Activated naive CD4-positive, alpha-beta T cell treated with anti-CD3 and anti-CD28 coated beads, Interleukin-2, amount 50 U/mL, for 72 hours (primary cell): ENCODE results near the gene GIPR. TPM values are rescaled to one million over a fixed set of nuclear protein-coding genes. Genes with fewer than 3 reads are reported as not detected.
"Not testable (repeated sequence)": the region's sequence is repeated elsewhere in the genome, so short reads cannot be mapped to it uniquely, and the experiment has no call there.

Source experiments
- ATAC-seq, 2 donors: fragments of 150-1000 bp; cut with Tn5 transposase; 2 replicates each; pipeline ENCODE4 v1.10.0; 2021; ENCODE audit warnings: mild to moderate bottlenecking in 2 of 2, moderate library complexity in 2 of 2
- DNase-seq, 2 donors: peaks; one replicate each; pipeline ENCODE4 v3.0.0; 2021 to 2022; ENCODE audit warnings: low spot score in 2 of 2
- H3K27ac Mint-ChIP-seq, 2 donors: one replicate each; pipeline ENCODE4 v1.8.0; 2022; ENCODE audit warnings: mild to moderate bottlenecking in 2 of 2, mixed read lengths in 2 of 2
- H3K36me3 Mint-ChIP-seq, 2 donors: one replicate each; pipeline ENCODE4 v1.8.0; 2022; ENCODE audit warnings: mixed read lengths in 2 of 2
- H3K9me3 Mint-ChIP-seq, 2 donors: one replicate each; pipeline ENCODE4 v1.8.0; 2022; ENCODE audit warnings: mixed read lengths in 2 of 2
- total RNA-seq, 2 donors: library from RNA; stranded (reverse); gene quantifications; one replicate each; pipeline ENCODE4 v1.2.3, GENCODE V29; 2022

The GIPR gene
- 10 to 100 TPM in 1 of 2 donors, 1 to 10 TPM in 1; 7.0 to 15.7 TPM for total RNA-seq

GRCh38 chr19:45667620-45668341, at the start of gene GIPR:
Gene GIPR (plus strand): TSS chr19:45668221. CDS start chr19:45669521, 1,300 bp downstream.
- no peaks in the 10 kb centered on the region for H3K9me3 Mint-ChIP-seq
- peaks cover 0 to 10% of the 10 kb centered on the region in 2 donors for H3K36me3 Mint-ChIP-seq
- ATAC-seq (peak; percentile 91 to 98), DNase-seq (peak; percentile 63 to 79)
- H3K27ac Mint-ChIP-seq: peak within 1 kb of the TSS; percentile 82 to 87

GRCh38 chr19:45621389-45621788, 46.6 kb upstream of the GIPR start:
- peaks cover 20 to 26% of the 10 kb centered on the region in 2 donors for H3K36me3 Mint-ChIP-seq
- H3K27ac Mint-ChIP-seq: peak overlapping the region in 1 of 2 donors; percentile 8
- no peaks in the 10 kb centered on the region for H3K9me3 Mint-ChIP-seq
- no peak for DNase-seq
- no peak for ATAC-seq

GRCh38 chr19:45621976-45622503, 46.0 kb upstream of the GIPR start:
- H3K36me3 Mint-ChIP-seq: peaks cover 20 to 26% of the 10 kb centered on the region in 2 donors
- H3K9me3 Mint-ChIP-seq: no peaks in the 10 kb centered on the region
- ATAC-seq (no peak), DNase-seq (no peak)
- peak overlapping the region; percentile 2 to 8 for H3K27ac Mint-ChIP-seq

GRCh38 chr19:45623984-45624383, 44.0 kb upstream of the GIPR start:
- peaks cover 20 to 25% of the 10 kb centered on the region in 2 donors for H3K36me3 Mint-ChIP-seq
- DNase-seq (no peak), ATAC-seq (peak in 1 of 2 donors; percentile 49)
- no peak overlapping the region for H3K27ac Mint-ChIP-seq
- H3K9me3 Mint-ChIP-seq: no peaks in the 10 kb centered on the region

GRCh38 chr19:45628219-45628618, 39.8 kb upstream of the GIPR start:
- not testable (repeated sequence) for DNase-seq, H3K9me3 Mint-ChIP-seq, ATAC-seq, H3K27ac Mint-ChIP-seq
- peaks cover 18 to 29% of the 10 kb centered on the region in 2 donors for H3K36me3 Mint-ChIP-seq

- no peaks in the 10 kb centered on the region for H3K9me3 Mint-ChIP-seq
- peaks cover 11 to 22% of the 10 kb centered on the region in 2 donors for H3K36me3 Mint-ChIP-seq
- peak overlapping the region; percentile 84 to 87 for H3K27ac Mint-ChIP-seq
- DNase-seq (no peak), ATAC-seq (peak in 1 of 2 donors; percentile 56)
These were observed 38.3 kb upstream of the GIPR start for GRCh38 chr19:45629704-45630103.

GRCh38 chr19:45630463-45630862, 37.6 kb upstream of the GIPR start:
- H3K9me3 Mint-ChIP-seq: no peaks in the 10 kb centered on the region
- ATAC-seq: peak; percentile 93
- peak overlapping the region; percentile 84 to 92 for H3K27ac Mint-ChIP-seq
- DNase-seq: no peak
- H3K36me3 Mint-ChIP-seq: peaks cover 9 to 15% of the 10 kb centered on the region in 2 donors

GRCh38 chr19:45632468-45633196, 35.4 kb upstream of the GIPR start:
- Mint-ChIP-seq H3K9me3 (no peaks in the 10 kb centered on the region), H3K36me3 (peaks cover 5 to 10% of the 10 kb centered on the region in 2 donors), H3K27ac (peak overlapping the region in 1 of 2 donors; percentile 93)
- ATAC-seq: no peak
- DNase-seq: no peak

GRCh38 chr19:45636275-45636674, 31.7 kb upstream of the GIPR start:
- no peak for DNase-seq
- no peak for ATAC-seq
- peaks cover 20 to 23% of the 10 kb centered on the region in 2 donors for H3K36me3 Mint-ChIP-seq
- H3K27ac Mint-ChIP-seq: peak overlapping the region in 1 of 2 donors; percentile 53
- H3K9me3 Mint-ChIP-seq: peaks cover 0 to 6% of the 10 kb centered on the region in 2 donors

- ATAC-seq (no peak), DNase-seq (no peak)
- Mint-ChIP-seq H3K36me3 (peaks cover 25 to 28% of the 10 kb centered on the region in 2 donors), H3K27ac (no peak overlapping the region), H3K9me3 (peaks cover 0 to 7% of the 10 kb centered on the region in 2 donors)
These were observed 31.1 kb upstream of the GIPR start for GRCh38 chr19:45636902-45637301.

- Mint-ChIP-seq H3K36me3 (peaks cover 23 to 25% of the 10 kb centered on the region in 2 donors), H3K27ac (no peak overlapping the region), H3K9me3 (peaks cover 0 to 7% of the 10 kb centered on the region in 2 donors)
- DNase-seq (no peak), ATAC-seq (no peak)
These were observed 29.9 kb upstream of the GIPR start for GRCh38 chr19:45637890-45638667.

- no peak for ATAC-seq
- H3K9me3 Mint-ChIP-seq: peaks cover 0 to 7% of the 10 kb centered on the region in 2 donors
- DNase-seq: peak; percentile 68 to 73
- H3K36me3 Mint-ChIP-seq: peaks cover 23 to 25% of the 10 kb centered on the region in 2 donors
- peak within 1 kb of the TSS; percentile 93 to 97 for H3K27ac Mint-ChIP-seq
These were observed 28.9 kb upstream of the GIPR start, which contains the start of gene EML2 for GRCh38 chr19:45638930-45639729. Gene EML2 (minus strand): TSS chr19:45639397. CDS start chr19:45639376, 21 bp downstream.

- H3K9me3 Mint-ChIP-seq: peaks cover 0 to 7% of the 10 kb centered on the region in 2 donors
- peaks cover 23 to 25% of the 10 kb centered on the region in 2 donors for H3K36me3 Mint-ChIP-seq
- ATAC-seq (no peak), DNase-seq (peak in 1 of 2 donors; percentile 69)
- peak overlapping the region; percentile 96 to 97 for H3K27ac Mint-ChIP-seq
These were observed 27.2 kb upstream of the GIPR start for GRCh38 chr19:45640849-45641273.

- DNase-seq (peak; percentile 79 to 93), ATAC-seq (peak; percentile 20 to 55)
- Mint-ChIP-seq H3K36me3 (peaks cover 23 to 25% of the 10 kb centered on the region in 2 donors), H3K9me3 (peaks cover 0 to 7% of the 10 kb centered on the region in 2 donors), H3K27ac (peak overlapping the region; percentile 96 to 97)
These were observed 26.5 kb upstream of the GIPR start for GRCh38 chr19:45641274-45642105.
